HepG2 (cell line): ENCODE results near the gene DCPS. TPM values are rescaled to one million over a fixed set of nuclear protein-coding genes. Genes with fewer than 3 reads are reported as not detected.
"Not testable (repeated sequence)": the region's sequence is repeated elsewhere in the genome, so short reads cannot be mapped to it uniquely, and the experiment has no call there.

Source experiments
- ATAC-seq: fragments of 200-7000 bp; cut with Tn5 transposase; 3 replicates; pipeline ENCODE4 v1.9.1; 2020; ENCODE audit warnings: mild to moderate bottlenecking, moderate library complexity
- BruUV-seq: library from RNA; stranded (reverse); fragments of 400-500 nt; replicated peaks from 2 replicates; lab custom pipeline; 2021; lab: Mats Ljungman, UMichigan
- CTCF ChIA-PET: fragments of 300-600 bp; formaldehyde crosslinking; extraction: SDS; loops from one replicate; lab custom pipeline; 2021; ENCODE audit warnings: low total read pairs, inconsistent platforms, low intra/inter-chr PET ratio; lab: Yijun Ruan, JAX
- POLR2A ChIA-PET: fragments of 350-600 bp; sonication (Branson Sonifier 250); formaldehyde crosslinking; loops from one replicate; lab custom pipeline; 2020; ENCODE audit warnings: antibody characterized with exemption, inconsistent platforms; lab: Yijun Ruan, JAX
- DNase-seq: peaks from one replicate; pipeline ENCODE4 v3.0.0-alpha.2; 2015; ENCODE audit warnings: low spot score
- FAIRE-seq: peaks from 3 replicates; lab custom pipeline; 2011; peaks lifted over from hg19 to GRCh38; lab: Jason Lieb, UNC
- H2AFZ ChIP-seq: one replicate; pipeline ENCODE4 v1.6.1; 2011; ENCODE audit warnings: low read length, inconsistent platforms
- H3K27ac ChIP-seq: fragments of 300-600 bp; 3 replicates; pipeline ENCODE4 v1.8.0; 2011; ENCODE audit warnings: mixed run types, mild to moderate bottlenecking, mixed read lengths, low read length, inconsistent platforms; ENCODE audit not compliant: insufficient read depth; ENCODE audit errors: extremely low read length
- H3K27me3 ChIP-seq, 2 experiments: fragments of 200-600 bp in 1 of 2; 2 replicates in 1 of 2; 3 replicates in 1 of 2; pipeline versions ENCODE4 v1.6.0 to v1.8.0; 2011; ENCODE audit warnings: low read length in 2 of 2, mild to moderate bottlenecking in 2 of 2, moderate library complexity in 2 of 2, inconsistent platforms in 1 of 2; ENCODE audit not compliant: insufficient read depth in 2 of 2, control insufficient read depth in 1 of 2
- H3K36me3 ChIP-seq, 2 experiments: fragments of 200-600 bp in 1 of 2; replicated peaks in 1 of 2; 2 replicates in 1 of 2; 3 replicates in 1 of 2; pipeline versions ENCODE4 v1.5.1 to v1.8.0; 2011; ENCODE audit warnings: low read length in 2 of 2, inconsistent platforms in 1 of 2; ENCODE audit not compliant: insufficient read depth in 2 of 2, control insufficient read depth in 1 of 2
- H3K4me1 ChIP-seq: 2 replicates; pipeline ENCODE4 v1.5.1; 2012; ENCODE audit warnings: low read length, inconsistent platforms; ENCODE audit not compliant: insufficient read depth
- H3K4me2 ChIP-seq: 2 replicates; pipeline ENCODE4 v1.6.0; 2011; ENCODE audit warnings: low read depth, low read length, inconsistent platforms
- H3K4me3 ChIP-seq, 3 experiments: fragments of 200-600 bp in 1 of 3; sonication (generic), shearing (Covaris generic) in 1 of 3; replicated peaks in 1 of 3; 2 replicates each; pipeline ENCODE4 v1.5.1; 2011 to 2016; ENCODE audit warnings: low read length in 3 of 3, inconsistent platforms in 2 of 3, low read depth in 2 of 3, mild to moderate bottlenecking in 2 of 3, control low read depth in 1 of 3, mixed read lengths in 1 of 3; ENCODE audit not compliant: insufficient read depth in 1 of 3
- H3K79me2 ChIP-seq: one replicate; pipeline ENCODE4 v1.6.1; 2011; ENCODE audit warnings: low read length, inconsistent platforms; ENCODE audit not compliant: insufficient read depth
- H3K9ac ChIP-seq: 2 replicates; pipeline ENCODE4 v1.6.0; 2011; ENCODE audit warnings: mild to moderate bottlenecking, low read depth, low read length, inconsistent platforms; ENCODE audit not compliant: insufficient read depth
- H3K9me3 ChIP-seq: 2 replicates; pipeline ENCODE4 v1.5.1; 2012; ENCODE audit warnings: mild to moderate bottlenecking, low read length
- H4K20me1 ChIP-seq: 2 replicates; pipeline ENCODE4 v1.6.0; 2011; ENCODE audit warnings: inconsistent platforms, mild to moderate bottlenecking, low read length, moderate library complexity; ENCODE audit not compliant: insufficient read depth
- CTCF ChIP-seq: sonication (generic); formaldehyde crosslinking; IDR thresholded peaks from 2 replicates; pipeline ENCODE4 v1.5.0; 2020; ENCODE audit warnings: mild to moderate bottlenecking, missing genetic modification reagents, moderate library complexity
- ZNF263 ChIP-seq: sonication (generic); formaldehyde crosslinking; IDR thresholded peaks from 2 replicates; pipeline ENCODE4 v1.4.0; 2020; ENCODE audit warnings: missing genetic modification reagents
- ZNF562 ChIP-seq: sonication (generic); formaldehyde crosslinking; IDR thresholded peaks from 2 replicates; pipeline ENCODE4 v1.8.0; 2022; ENCODE audit warnings: missing genetic modification reagents, borderline replicate concordance
- ZNF747 ChIP-seq: sonication (generic); formaldehyde crosslinking; IDR thresholded peaks from 2 replicates; pipeline ENCODE4 v1.8.1; 2023; ENCODE audit warnings: missing genetic modification reagents, mild to moderate bottlenecking, borderline replicate concordance
- WGBS: methylation state at CpG from one replicate; pipeline ENCODE4 v1.1.6; 2017; ENCODE audit warnings: low lambda C conversion rate; 5-methylcytosine and 5-hydroxymethylcytosine counted together
- in situ Hi-C: cut with HindIII; loops from 2 replicates; pipeline ENCODE4 v1.10.0; 2017; ENCODE audit warnings: low pct_unique_long_range_greater_than_20kb; ENCODE audit not compliant: extremely low pct_ligation_motif_present
- intact Hi-C: fragments of 100-400 bp; cut with micrococcal nuclease; formaldehyde crosslinking; loops from one replicate; pipeline ENCODE4 v1.10.0; 2022; ENCODE audit not compliant: unreplicated experiment
- polyA plus RNA-seq, 8 experiments: library from polyadenylated mRNA; depleted of rRNA in 3 of 8; stranded (reverse) in 7 of 8; unstranded in 1 of 8; fragments of >200 nt; fragmentation: Illumina TruSeq in 4 of 8; extraction: Trizol in 4 of 8; gene quantifications; 2 replicates each; pipeline versions ENCODE4 v1.2.1 to v1.2.3, GENCODE V29; 2011 to 2016; ENCODE audit warnings: low read depth in 4 of 8, missing spikeins in 1 of 8, mixed read lengths in 1 of 8; ENCODE audit not compliant: insufficient read depth in 1 of 8
- total RNA-seq, 5 experiments: library from RNA; depleted of rRNA; stranded (reverse); fragments of >200 nt; fragmentation: Illumina TruSeq; extraction: Trizol; gene quantifications; 2 replicates each; pipeline ENCODE4 v1.2.3, GENCODE V29; 2016; ENCODE audit warnings: low read depth in 1 of 5
- TF ChIP-seq, protein P1 (sequence below): sonication (generic); formaldehyde crosslinking; IDR thresholded peaks from 2 replicates; pipeline ENCODE4 v1.5.0; 2020; ENCODE audit warnings: missing genetic modification reagents

DCPS gene
- total and polyA plus RNA-seq, 2 of the 13 experiments (the other 11 are each of a cell fraction or from before 2014, with no cell fraction given) = 21.9 to 22.5 TPM

DNA sequence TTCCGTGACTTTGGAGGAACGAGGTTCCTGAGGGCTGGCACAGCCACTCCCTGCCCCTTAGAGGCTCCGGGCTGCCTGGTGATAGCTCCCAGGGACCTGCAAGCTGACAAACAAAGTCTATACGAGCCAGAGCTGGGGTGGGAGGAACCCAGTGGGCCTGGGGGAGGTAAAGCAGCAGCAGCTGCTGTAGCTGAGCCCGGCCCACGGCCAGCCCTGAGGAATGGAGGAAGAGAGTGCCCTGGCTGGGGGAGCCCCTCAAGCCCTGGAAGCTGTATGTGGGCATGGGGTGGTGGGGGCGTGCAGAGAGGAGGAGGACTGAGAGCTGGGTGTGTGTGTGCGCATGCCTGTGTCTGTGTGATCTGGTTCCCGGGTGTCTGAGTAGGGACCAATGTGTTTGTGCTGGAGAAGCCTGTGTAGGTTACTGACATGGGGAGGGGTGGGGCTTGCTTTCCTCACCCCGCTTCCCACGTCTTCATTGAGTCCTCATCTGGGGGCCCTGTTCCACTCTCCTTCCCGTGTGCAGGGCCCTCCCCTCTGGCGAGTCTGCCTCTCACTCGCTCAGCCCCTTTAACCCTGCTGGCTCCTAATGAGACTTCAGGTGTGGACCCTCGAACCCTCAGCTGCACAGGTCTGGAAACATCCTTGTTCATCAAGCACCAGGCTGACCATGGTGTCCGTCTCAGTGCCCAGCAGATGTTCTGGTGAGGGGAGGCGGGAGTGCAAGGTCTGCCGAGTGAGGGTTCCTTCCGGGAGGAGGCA, 62.4 kb downstream of the DCPS start (continued):
- TF ChIP-seq, protein P1, sequence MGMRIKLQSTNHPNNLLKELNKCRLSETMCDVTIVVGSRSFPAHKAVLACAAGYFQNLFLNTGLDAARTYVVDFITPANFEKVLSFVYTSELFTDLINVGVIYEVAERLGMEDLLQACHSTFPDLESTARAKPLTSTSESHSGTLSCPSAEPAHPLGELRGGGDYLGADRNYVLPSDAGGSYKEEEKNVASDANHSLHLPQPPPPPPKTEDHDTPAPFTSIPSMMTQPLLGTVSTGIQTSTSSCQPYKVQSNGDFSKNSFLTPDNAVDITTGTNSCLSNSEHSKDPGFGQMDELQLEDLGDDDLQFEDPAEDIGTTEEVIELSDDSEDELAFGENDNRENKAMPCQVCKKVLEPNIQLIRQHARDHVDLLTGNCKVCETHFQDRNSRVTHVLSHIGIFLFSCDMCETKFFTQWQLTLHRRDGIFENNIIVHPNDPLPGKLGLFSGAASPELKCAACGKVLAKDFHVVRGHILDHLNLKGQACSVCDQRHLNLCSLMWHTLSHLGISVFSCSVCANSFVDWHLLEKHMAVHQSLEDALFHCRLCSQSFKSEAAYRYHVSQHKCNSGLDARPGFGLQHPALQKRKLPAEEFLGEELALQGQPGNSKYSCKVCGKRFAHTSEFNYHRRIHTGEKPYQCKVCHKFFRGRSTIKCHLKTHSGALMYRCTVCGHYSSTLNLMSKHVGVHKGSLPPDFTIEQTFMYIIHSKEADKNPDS (CRISPR knock-in tag) = no peak
- TF ChIP-seq ZNF747 (no peak), ZNF562 (no peak)

GRCh38 chr11:126366823-126367654, 63.2 kb downstream of the DCPS start:
- not testable (repeated sequence) for H4K20me1 ChIP-seq, H3K4me1 ChIP-seq, H3K27me3 ChIP-seq, H3K9me3 ChIP-seq, H3K36me3 ChIP-seq, H3K4me3 ChIP-seq, BruUV-seq
- TF ChIP-seq ZNF263 (CRISPR knock-in tag) = peak; percentile 97
- TF ChIP-seq CTCF = peak; percentile 47
- TF ChIP-seq, all 625 proteins: peak for 2; not testable (repeated sequence) for 623
- H3K79me2 ChIP-seq, in situ Hi-C loops, DNase-seq, POLR2A ChIA-PET, intact Hi-C loops, H3K4me2 ChIP-seq, H3K27ac ChIP-seq, H3K9ac ChIP-seq, FAIRE-seq, H2AFZ ChIP-seq, CTCF ChIA-PET: not testable (repeated sequence)
- 90% methylated on average over 7 of the region's 14 CpGs for WGBS
- peak; percentile 43 for ATAC-seq

DNA sequence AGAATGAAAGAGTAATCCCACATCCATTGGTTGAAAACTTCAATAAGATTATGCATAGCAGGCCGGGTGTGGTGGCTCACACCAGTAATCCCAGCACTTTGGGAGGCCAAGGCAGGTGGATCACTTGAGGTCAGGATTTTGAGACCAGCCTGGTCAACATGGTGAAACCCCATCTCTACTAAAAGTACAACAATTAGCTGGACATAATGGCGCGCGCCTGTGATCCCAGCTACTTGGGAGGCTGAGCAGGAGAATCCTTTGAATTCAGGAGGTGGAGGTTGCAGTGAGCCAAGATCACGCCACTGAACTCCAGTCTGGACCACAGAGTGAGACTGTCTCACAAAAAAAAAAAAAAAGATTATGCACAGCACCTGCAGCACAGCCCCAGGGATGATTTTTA, 63.9 kb downstream of the DCPS start:
- H3K79me2 ChIP-seq, H2AFZ ChIP-seq, FAIRE-seq, H3K4me1 ChIP-seq, H3K9me3 ChIP-seq, H3K36me3 ChIP-seq, in situ Hi-C loops, DNase-seq, BruUV-seq, H3K4me2 ChIP-seq, CTCF ChIA-PET, H4K20me1 ChIP-seq, intact Hi-C loops, POLR2A ChIA-PET, ATAC-seq, H3K4me3 ChIP-seq, H3K27ac ChIP-seq, H3K9ac ChIP-seq, H3K27me3 ChIP-seq: not testable (repeated sequence)
- WGBS = 100% methylated on average over 5 of the region's 5 CpGs
